Keratinocyte (primary cell): Measurements from ENCODE around the gene PLPP4.

Experiments used
- EZH2 ChIP-seq: IDR thresholded peaks from one replicate; pipeline ENCODE4 v1.6.1; 2012; ENCODE audit warnings: inconsistent platforms, mild to moderate bottlenecking, low read length, moderate library complexity
- TF ChIP-seq, protein P1 (sequence below), 3 experiments: IDR thresholded peaks in 1 of 3; conservative IDR thresholded peaks in 1 of 3; optimal IDR thresholded peaks in 1 of 3; 2 replicates in 2 of 3; 3 replicates in 1 of 3; pipeline versions ENCODE3 to v1.5.1; 2011; ENCODE audit warnings: low read length in 3 of 3, mild to moderate bottlenecking in 3 of 3, moderate library complexity in 2 of 3, control low read depth in 1 of 3, inconsistent platforms in 1 of 3; ENCODE audit not compliant: insufficient read depth in 2 of 3; ENCODE audit errors: extremely low read depth in 1 of 3

DNA sequence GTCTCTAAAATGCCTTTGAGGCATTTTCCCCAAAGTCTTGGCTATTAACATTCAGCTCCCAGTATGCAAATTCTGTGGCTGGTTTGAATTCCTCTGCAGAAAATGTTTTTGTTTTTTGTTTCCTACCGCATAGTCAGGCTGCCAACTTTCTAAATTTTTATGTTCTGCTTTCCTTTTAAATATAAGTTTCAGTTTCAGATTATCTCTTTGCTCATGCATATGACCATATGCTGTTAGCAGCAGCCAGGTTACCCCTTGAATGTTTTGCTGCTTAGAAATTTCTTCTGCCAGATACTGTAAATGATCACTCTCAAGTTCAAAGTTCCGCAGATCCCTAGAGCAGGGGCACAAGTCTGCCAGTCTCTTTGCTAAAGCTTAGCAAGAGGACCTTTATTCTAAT is 96.9 kb downstream of the PLPP4 start:
- TF ChIP-seq, protein P1, sequence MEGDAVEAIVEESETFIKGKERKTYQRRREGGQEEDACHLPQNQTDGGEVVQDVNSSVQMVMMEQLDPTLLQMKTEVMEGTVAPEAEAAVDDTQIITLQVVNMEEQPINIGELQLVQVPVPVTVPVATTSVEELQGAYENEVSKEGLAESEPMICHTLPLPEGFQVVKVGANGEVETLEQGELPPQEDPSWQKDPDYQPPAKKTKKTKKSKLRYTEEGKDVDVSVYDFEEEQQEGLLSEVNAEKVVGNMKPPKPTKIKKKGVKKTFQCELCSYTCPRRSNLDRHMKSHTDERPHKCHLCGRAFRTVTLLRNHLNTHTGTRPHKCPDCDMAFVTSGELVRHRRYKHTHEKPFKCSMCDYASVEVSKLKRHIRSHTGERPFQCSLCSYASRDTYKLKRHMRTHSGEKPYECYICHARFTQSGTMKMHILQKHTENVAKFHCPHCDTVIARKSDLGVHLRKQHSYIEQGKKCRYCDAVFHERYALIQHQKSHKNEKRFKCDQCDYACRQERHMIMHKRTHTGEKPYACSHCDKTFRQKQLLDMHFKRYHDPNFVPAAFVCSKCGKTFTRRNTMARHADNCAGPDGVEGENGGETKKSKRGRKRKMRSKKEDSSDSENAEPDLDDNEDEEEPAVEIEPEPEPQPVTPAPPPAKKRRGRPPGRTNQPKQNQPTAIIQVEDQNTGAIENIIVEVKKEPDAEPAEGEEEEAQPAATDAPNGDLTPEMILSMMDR (optimal IDR thresholded peaks at IDR 0.05 in 1 of 3, IDR thresholded peaks at IDR 0.05 in 1 of 3, conservative IDR thresholded peaks at IDR 0.05 in 1 of 3; ENCODE audit: extremely low read depth in 1 of 3, insufficient read depth in 2 of 3, low read length in 3 of 3), result no peak
- TF ChIP-seq EZH2, result no peak
